Ecto neural progenitor cell (in vitro differentiated cells): ENCODE data around the gene HERPUD1.
"Not testable (repeated sequence)": the region's sequence is repeated elsewhere in the genome, so short reads cannot be mapped to it uniquely, and the experiment has no call there.

Source experiments
- DNase-seq: peaks from one replicate; pipeline ENCODE4 v3.0.0-alpha.2; 2018; ENCODE audit warnings: low spot score

HERPUD1 gene

GRCh38 chr16:56911771-56912571 is 20.0 kb upstream of the HERPUD1 start:
- DNase-seq, result no peak

GRCh38 chr16:56912746-56913708 is 18.9 kb upstream of the HERPUD1 start:
- DNase-seq, result no peak

- no peak for DNase-seq
These were observed 17.0 kb upstream of the HERPUD1 start for GRCh38 chr16:56914896-56915295.

GRCh38 chr16:56915336-56916119 is 16.4 kb upstream of the HERPUD1 start:
- no peak for DNase-seq

GRCh38 chr16:56916571-56917403 is 15.2 kb upstream of the HERPUD1 start:
- no peak for DNase-seq

- no peak for DNase-seq
These were observed 13.4 kb upstream of the HERPUD1 start for GRCh38 chr16:56918467-56919012.

GRCh38 chr16:56919099-56919800 is 12.7 kb upstream of the HERPUD1 start:
- DNase-seq, result no peak

GRCh38 chr16:56921571-56921970 is 10.4 kb upstream of the HERPUD1 start:
- DNase-seq, result no peak

GRCh38 chr16:56923481-56924091 is 8.4 kb upstream of the HERPUD1 start:
- no peak for DNase-seq

- DNase-seq, result no peak
These were observed 4.5 kb upstream of the HERPUD1 start for GRCh38 chr16:56927471-56927870.

GRCh38 chr16:56929639-56930038 is 2.3 kb upstream of the HERPUD1 start:
- DNase-seq, result no peak

- DNase-seq, result peak; percentile 54
These were observed 1.3 kb upstream of the HERPUD1 start for GRCh38 chr16:56930486-56931270.

GRCh38 chr16:56931271-56931891 is 561 bp upstream of the HERPUD1 start:
- no peak for DNase-seq

GRCh38 chr16:56932721-56933619 is 1.0 kb downstream of the HERPUD1 start:
- peak; percentile 72 for DNase-seq

- no peak for DNase-seq
These were observed 2.1 kb downstream of the HERPUD1 start for GRCh38 chr16:56933828-56934598.

- not testable (repeated sequence) for DNase-seq
These were observed 2.7 kb downstream of the HERPUD1 start for GRCh38 chr16:56934599-56935145.
